T-helper 1 cell treated with Interleukin-12 subunit alpha and Interleukin-12 subunit beta and Interleukin-4 antibody, amounts not matched to agents 30 μg/mL and 1 μg/mL, for 36 hours (primary cell): ENCODE results near the gene PRSS57.
"Not testable (repeated sequence)": the region's sequence is repeated elsewhere in the genome, so short reads cannot be mapped to it uniquely, and the experiment has no call there.

Experiments
- H3K27ac Mint-ChIP-seq: one replicate; pipeline ENCODE4 v1.8.0; 2021; ENCODE audit warnings: mild to moderate bottlenecking, mixed read lengths
- H3K27me3 Mint-ChIP-seq: one replicate; pipeline ENCODE4 v1.8.0; 2021; ENCODE audit warnings: low read depth, mixed read lengths
- H3K36me3 Mint-ChIP-seq: one replicate; pipeline ENCODE4 v1.8.0; 2021; ENCODE audit warnings: low read depth, mixed read lengths
- H3K4me1 Mint-ChIP-seq: one replicate; pipeline ENCODE4 v1.8.0; 2021; ENCODE audit warnings: low read depth, mixed read lengths
- H3K4me3 Mint-ChIP-seq: one replicate; pipeline ENCODE4 v1.8.0; 2021; ENCODE audit warnings: mild to moderate bottlenecking, moderate library complexity, mixed read lengths
- H3K9me3 Mint-ChIP-seq: one replicate; pipeline ENCODE4 v1.8.0; 2021; ENCODE audit warnings: mixed read lengths

PRSS57 gene

GRCh38 chr19:695352-695949 lies at the start of gene PRSS57:
TSS of gene PRSS57 (minus strand) at chr19:695452. CDS start at chr19:695430, 22 bp downstream.
- Mint-ChIP-seq H3K9me3 (no peaks in the 10 kb centered on the region), H3K27ac (no peak within 1 kb of the TSS), H3K36me3 (no peaks in the 10 kb centered on the region), H3K4me3 (no peak within 1 kb of the TSS), H3K4me1 (no peaks in the 10 kb centered on the region), H3K27me3 (peaks cover 8% of the 10 kb centered on the region)

GRCh38 chr19:743168-743687 lies 48.0 kb upstream of the PRSS57 start:
- H3K4me3 Mint-ChIP-seq, result no peak overlapping the region
- H3K27me3 Mint-ChIP-seq, result no peaks in the 10 kb centered on the region
- H3K36me3 Mint-ChIP-seq, result no peaks in the 10 kb centered on the region
- no peaks in the 10 kb centered on the region for H3K4me1 Mint-ChIP-seq
- no peak overlapping the region for H3K27ac Mint-ChIP-seq
- H3K9me3 Mint-ChIP-seq, result peaks cover 14% of the 10 kb centered on the region

GRCh38 chr19:742540-743075 lies 47.4 kb upstream of the PRSS57 start:
- Mint-ChIP-seq H3K4me1 (no peaks in the 10 kb centered on the region), H3K27me3 (no peaks in the 10 kb centered on the region), H3K27ac (no peak overlapping the region), H3K36me3 (no peaks in the 10 kb centered on the region), H3K4me3 (no peak overlapping the region), H3K9me3 (peaks cover 14% of the 10 kb centered on the region)

- Mint-ChIP-seq H3K27me3 (no peaks in the 10 kb centered on the region), H3K27ac (no peak overlapping the region), H3K36me3 (no peaks in the 10 kb centered on the region)
These were observed 46.4 kb upstream of the PRSS57 start for GRCh38 chr19:741506-742131.

GRCh38 chr19:740816-741505 lies 45.7 kb upstream of the PRSS57 start:
- not testable (repeated sequence) for H3K27me3 Mint-ChIP-seq, H3K36me3 Mint-ChIP-seq, H3K4me3 Mint-ChIP-seq, H3K4me1 Mint-ChIP-seq, H3K27ac Mint-ChIP-seq
- peaks cover 14% of the 10 kb centered on the region for H3K9me3 Mint-ChIP-seq

More at GRCh38 chr19:741506-742131, 46.4 kb upstream of the PRSS57 start:
- Mint-ChIP-seq H3K4me1 (no peaks in the 10 kb centered on the region), H3K9me3 (peaks cover 14% of the 10 kb centered on the region), H3K4me3 (no peak overlapping the region)

- Mint-ChIP-seq H3K4me1 (no peaks in the 10 kb centered on the region), H3K4me3 (no peak overlapping the region), H3K36me3 (no peaks in the 10 kb centered on the region), H3K27me3 (no peaks in the 10 kb centered on the region), H3K9me3 (peaks cover 14% of the 10 kb centered on the region), H3K27ac (no peak overlapping the region)
These were observed 44.9 kb upstream of the PRSS57 start for GRCh38 chr19:739998-740715.

- Mint-ChIP-seq H3K27me3 (no peaks in the 10 kb centered on the region), H3K27ac (no peak overlapping the region), H3K4me3 (no peak overlapping the region), H3K9me3 (peaks cover 4% of the 10 kb centered on the region), H3K4me1 (peaks cover 4% of the 10 kb centered on the region), H3K36me3 (no peaks in the 10 kb centered on the region)
These were observed 43.4 kb upstream of the PRSS57 start for GRCh38 chr19:738509-739128.

GRCh38 chr19:737591-738093 lies 42.4 kb upstream of the PRSS57 start:
- no peaks in the 10 kb centered on the region for H3K36me3 Mint-ChIP-seq
- no peaks in the 10 kb centered on the region for H3K9me3 Mint-ChIP-seq
- no peak overlapping the region for H3K4me3 Mint-ChIP-seq
- H3K27me3 Mint-ChIP-seq, result no peaks in the 10 kb centered on the region
- H3K4me1 Mint-ChIP-seq, result peaks cover 8% of the 10 kb centered on the region
- H3K27ac Mint-ChIP-seq, result no peak overlapping the region

GRCh38 chr19:736125-736524 lies 40.9 kb upstream of the PRSS57 start:
- H3K27me3 Mint-ChIP-seq, result no peaks in the 10 kb centered on the region
- no peak overlapping the region for H3K4me3 Mint-ChIP-seq
- peaks cover 8% of the 10 kb centered on the region for H3K4me1 Mint-ChIP-seq
- H3K9me3 Mint-ChIP-seq, result no peaks in the 10 kb centered on the region
- no peaks in the 10 kb centered on the region for H3K36me3 Mint-ChIP-seq
- H3K27ac Mint-ChIP-seq, result no peak overlapping the region

GRCh38 chr19:734716-735115 lies 39.5 kb upstream of the PRSS57 start:
- no peak overlapping the region for H3K27ac Mint-ChIP-seq
- H3K4me1 Mint-ChIP-seq, result peaks cover 8% of the 10 kb centered on the region
- H3K36me3 Mint-ChIP-seq, result no peaks in the 10 kb centered on the region
- no peaks in the 10 kb centered on the region for H3K27me3 Mint-ChIP-seq
- no peaks in the 10 kb centered on the region for H3K9me3 Mint-ChIP-seq
- no peak overlapping the region for H3K4me3 Mint-ChIP-seq

- no peak overlapping the region for H3K27ac Mint-ChIP-seq
- no peaks in the 10 kb centered on the region for H3K27me3 Mint-ChIP-seq
- H3K4me1 Mint-ChIP-seq, result peaks cover 8% of the 10 kb centered on the region
- H3K4me3 Mint-ChIP-seq, result no peak overlapping the region
- no peaks in the 10 kb centered on the region for H3K36me3 Mint-ChIP-seq
- H3K9me3 Mint-ChIP-seq, result no peaks in the 10 kb centered on the region
These were observed 37.2 kb upstream of the PRSS57 start for GRCh38 chr19:732148-733069.

GRCh38 chr19:731000-731399 lies 35.7 kb upstream of the PRSS57 start:
- Mint-ChIP-seq H3K4me1 (peaks cover 8% of the 10 kb centered on the region), H3K27me3 (no peaks in the 10 kb centered on the region), H3K4me3 (no peak overlapping the region), H3K9me3 (no peaks in the 10 kb centered on the region), H3K36me3 (no peaks in the 10 kb centered on the region), H3K27ac (no peak overlapping the region)

GRCh38 chr19:729965-730668 lies 34.9 kb upstream of the PRSS57 start:
- H3K4me1 Mint-ChIP-seq, result peaks cover 8% of the 10 kb centered on the region
- no peak overlapping the region for H3K27ac Mint-ChIP-seq
- H3K4me3 Mint-ChIP-seq, result no peak overlapping the region
- H3K36me3 Mint-ChIP-seq, result no peaks in the 10 kb centered on the region
- no peaks in the 10 kb centered on the region for H3K27me3 Mint-ChIP-seq
- no peaks in the 10 kb centered on the region for H3K9me3 Mint-ChIP-seq
